ENCODE results near the gene PABPC1L2B.
"Not testable (repeated sequence)": the region's sequence is repeated elsewhere in the genome, so short reads cannot be mapped to it uniquely, and the experiment has no call there.

- not testable (repeated sequence) for TF ChIP-seq POLR2A, CTCF, EP300 (IDR thresholded peaks at IDR 0.05)
Observed at GRCh38 chrX:73022093-73022445, 19.3 kb downstream of the PABPC1L2B start.
